ENCODE data around the gene ATF3.

Gene ATF3

DNA sequence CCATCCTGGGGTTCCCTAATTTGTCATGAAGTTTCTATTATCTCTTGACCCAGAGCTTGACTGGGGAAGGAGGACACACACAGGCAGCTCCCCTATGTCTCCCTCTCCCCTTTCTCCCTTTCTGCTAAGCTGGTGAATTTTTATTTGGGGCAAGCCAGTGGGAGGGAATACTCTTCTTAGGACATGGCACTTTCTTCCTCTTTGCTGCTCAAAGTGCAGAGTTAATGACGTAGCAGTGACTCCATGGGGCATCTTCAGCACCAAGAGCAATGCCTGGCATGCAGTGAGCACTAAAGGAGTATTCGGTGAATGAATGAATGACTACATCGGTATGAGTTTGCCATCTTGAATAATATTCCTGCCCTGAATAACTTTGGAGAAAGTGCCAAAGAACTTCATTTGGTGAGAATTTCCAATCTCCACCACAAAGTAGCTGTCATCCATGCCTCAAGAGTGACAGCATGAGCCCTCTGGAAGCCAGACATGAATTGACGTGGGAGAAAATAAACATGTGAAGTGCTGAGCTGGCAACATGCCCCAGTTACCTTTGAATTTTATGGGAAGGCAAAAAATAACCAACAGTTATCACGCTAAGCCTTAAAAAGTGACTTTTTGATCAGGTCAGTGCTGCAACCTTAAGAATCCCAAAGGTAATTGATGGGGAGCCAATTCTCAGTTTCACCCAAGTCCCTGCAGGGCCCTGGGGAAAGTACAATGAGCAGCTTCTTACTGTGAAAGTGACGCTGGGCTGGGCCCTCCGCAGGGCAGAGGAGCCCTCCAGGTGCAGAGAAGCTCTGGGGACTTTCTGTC, 22.1 kb upstream of the ATF3 start:
- DNase-seq (ENCODE audit: low read depth in 2 of 2): no peak

GRCh38 chr1:212587016-212587887, 21.3 kb upstream of the ATF3 start:
- no peak for DNase-seq (ENCODE audit: low read depth in 2 of 2)

GRCh38 chr1:212587888-212588510, 20.6 kb upstream of the ATF3 start:
- no peak for DNase-seq (ENCODE audit: low read depth in 2 of 2)

DNA sequence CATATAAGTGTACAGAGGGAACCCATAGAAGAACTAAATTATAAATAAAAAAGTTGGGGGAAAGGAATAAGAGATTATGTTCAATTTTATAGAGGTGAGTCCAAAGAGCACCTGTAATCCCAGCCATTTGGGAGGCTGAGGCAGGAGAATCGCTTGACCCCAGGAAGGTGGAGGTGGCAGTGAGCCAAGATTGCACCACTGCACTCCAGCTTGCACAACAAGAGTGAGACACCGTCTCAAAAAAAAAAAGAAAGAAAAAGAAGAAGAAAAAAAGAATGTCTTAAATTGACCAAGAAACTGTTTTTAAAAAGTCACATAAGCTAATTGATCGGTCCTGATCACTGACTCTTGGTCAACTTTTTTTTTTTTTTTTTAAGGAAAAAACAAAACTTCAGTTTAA, 19.1 kb upstream of the ATF3 start:
- DNase-seq (ENCODE audit: low read depth in 2 of 2): no peak

DNA sequence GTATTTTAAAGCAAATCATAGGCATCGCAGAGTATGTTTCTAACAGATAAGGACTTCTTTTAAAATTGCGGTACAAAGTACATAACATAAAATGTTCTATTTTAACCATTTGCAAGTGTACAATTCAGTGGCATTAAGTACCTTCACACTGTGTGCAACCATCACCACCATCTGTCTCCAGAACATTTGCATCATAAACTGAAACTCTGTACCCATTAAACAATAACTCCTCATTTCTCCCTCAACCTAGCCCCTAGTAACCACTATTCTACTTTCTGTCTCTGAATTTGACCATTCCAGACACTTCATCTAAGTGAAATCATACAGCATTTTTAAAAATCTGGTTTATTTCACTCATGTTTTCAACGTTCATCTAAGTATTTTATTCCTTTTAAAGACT, 16.6 kb upstream of the ATF3 start:
- DNase-seq (ENCODE audit: low read depth in 2 of 2): no peak

- DNase-seq (ENCODE audit: low read depth in 2 of 2): no peak
Observed at GRCh38 chr1:212593821-212594251, 14.7 kb upstream of the ATF3 start.

GRCh38 chr1:212594640-212595039, 13.9 kb upstream of the ATF3 start:
- DNase-seq (ENCODE audit: low read depth in 2 of 2): no peak

- no peak for DNase-seq (ENCODE audit: low read depth in 2 of 2)
Observed at GRCh38 chr1:212595229-212595628, 13.3 kb upstream of the ATF3 start.

DNA sequence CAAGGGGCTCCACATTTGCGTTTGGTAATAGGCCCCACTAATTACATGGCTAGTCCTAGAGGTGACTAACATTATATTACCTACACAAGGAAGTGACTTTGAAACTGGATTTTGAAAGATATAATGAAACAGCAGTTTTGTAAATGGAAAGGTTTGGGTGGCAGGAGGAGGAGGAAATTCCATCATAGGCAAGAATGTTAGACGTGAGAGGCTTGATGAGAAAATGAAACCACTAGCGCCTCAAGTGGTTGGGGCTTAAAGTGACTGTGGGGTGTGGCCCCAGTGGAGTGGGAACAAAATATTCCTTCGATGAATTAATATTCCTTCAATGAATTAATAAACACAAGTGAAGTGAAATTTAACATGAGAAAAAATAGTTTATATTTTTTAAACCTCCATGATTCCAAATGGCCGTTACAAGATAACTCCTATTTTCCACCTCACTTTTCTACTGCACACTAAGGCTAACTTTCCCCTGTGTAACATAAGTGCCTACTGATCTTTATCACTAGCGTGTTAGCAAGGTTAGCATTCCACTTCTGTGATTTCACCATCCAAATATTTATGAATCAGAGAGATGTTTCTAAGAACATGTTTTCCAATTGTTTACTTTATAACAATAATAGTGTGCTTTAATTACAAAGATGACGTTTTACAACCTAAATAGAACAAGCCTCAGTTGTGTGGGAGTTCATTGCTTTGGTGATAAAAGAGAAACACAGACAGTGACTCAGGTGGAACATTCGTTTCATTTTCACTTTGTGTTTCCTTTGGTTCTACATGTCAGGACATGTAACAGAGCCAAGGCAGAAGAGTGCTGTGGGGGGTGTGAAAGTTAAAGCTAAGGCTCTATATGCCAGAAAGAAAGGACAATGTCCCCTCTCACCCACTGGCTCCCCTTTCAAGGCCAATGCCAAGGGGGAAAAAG, 12.5 kb upstream of the ATF3 start:
- no peak for DNase-seq (ENCODE audit: low read depth in 2 of 2)

GRCh38 chr1:212596798-212597197, 11.8 kb upstream of the ATF3 start:
- DNase-seq (ENCODE audit: low read depth in 2 of 2): no peak

DNA sequence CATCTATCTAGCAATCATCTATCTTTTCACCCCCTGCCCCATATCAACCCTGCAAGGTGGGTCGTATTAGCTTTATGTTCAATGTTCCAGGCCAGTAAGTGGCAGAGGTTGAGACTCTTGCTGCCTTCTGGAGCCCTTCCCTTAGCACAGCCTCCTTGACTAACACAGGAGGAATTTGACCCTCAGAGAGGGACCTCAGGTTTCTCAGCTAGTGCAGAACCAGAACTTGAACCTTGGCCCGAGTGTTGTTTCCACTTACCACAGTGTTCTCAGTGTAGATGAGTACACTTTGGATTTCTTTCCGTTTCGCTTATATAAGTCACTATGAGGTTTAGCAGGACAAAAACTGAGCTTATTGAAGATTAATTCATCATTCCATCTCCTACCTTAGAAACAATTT, 11.1 kb upstream of the ATF3 start:
- no peak for DNase-seq (ENCODE audit: low read depth in 2 of 2)

DNA sequence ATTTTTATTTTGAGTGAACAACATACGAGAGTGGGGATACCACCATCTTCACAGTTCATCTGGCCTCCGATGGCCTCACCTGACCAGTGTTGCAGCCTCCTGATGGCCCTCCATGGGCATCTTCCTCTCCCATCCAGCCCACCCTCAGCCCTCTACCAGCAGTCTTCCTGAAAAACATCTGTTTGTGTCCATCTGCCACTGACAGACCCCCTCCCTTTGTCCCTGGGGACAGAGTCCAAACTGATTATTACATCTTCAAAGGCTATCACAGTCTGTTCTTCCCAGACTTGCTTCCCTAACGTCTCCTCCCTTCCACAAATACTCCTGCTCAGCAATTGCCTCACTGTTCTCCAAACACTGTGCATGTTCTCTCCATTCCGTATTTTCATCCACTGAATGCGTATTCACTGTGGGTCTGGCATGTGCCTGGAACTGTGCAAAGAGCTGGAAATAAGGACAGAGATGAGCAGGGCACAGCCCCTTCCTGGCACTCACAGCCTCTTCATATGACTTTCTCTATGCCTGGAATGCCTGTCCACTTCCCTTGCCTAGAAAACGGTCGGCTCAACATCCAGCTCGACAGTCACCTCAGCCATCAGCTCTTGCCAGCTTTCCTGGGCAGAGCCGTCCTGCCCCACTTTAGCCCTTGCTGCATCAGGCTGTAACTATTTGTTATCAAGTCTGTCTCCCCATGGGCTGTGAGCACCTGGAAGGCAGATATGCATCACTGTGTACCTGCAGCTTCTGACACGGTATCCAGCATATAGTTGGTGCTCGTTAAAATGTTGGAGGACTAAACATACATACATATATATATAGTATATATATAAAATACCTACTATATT, 8.3 kb upstream of the ATF3 start:
- DNase-seq (ENCODE audit: low read depth in 2 of 2): no peak

GRCh38 chr1:212600980-212601379, 7.6 kb upstream of the ATF3 start:
- DNase-seq (ENCODE audit: low read depth in 2 of 2): no peak

- DNase-seq (ENCODE audit: low read depth in 2 of 2): no peak
Observed at GRCh38 chr1:212601524-212601923, 7.0 kb upstream of the ATF3 start.

GRCh38 chr1:212605441-212606394, 2.8 kb upstream of the ATF3 start:
- no peak for DNase-seq (ENCODE audit: low read depth in 2 of 2)

DNA sequence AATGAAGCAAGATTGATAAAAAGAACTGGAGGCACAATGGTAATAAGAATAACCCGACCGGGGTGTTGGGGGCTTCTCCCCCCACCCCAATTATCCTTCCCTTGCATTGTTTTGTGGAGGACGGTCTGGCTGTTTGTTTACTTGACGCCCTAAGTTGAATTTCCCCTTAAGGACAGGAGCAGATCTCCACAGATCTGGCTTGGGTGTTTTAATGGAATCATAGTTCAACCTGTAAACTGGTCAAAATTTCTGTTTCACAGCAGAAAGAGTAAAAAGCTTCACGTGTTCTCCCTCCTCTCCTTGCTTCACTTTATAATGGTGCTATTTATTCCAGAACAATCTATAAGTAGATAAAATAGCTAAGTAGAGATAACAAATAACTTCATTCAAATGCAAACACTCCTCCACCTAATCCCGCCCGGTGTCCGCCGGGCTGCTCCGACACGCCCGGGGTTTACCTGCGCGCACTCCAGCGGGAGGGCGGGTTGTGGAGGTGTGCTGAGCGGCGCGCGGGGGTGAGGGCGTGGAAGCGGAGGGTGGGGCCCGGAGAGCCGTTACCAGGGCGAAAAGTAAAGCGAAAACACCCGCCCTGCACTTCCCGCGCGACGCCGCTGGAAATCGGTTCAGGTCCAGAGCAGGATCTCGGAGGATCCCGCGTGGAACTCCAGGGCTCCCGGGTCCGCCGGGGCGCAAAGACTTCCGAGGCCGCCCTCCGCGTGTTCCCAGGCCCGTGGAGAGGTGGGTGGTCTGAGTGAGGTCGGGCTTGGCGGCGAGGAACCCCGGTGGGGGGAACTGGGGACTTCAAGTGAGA, 2.0 kb upstream of the ATF3 start:
- DNase-seq (ENCODE audit: low read depth in 2 of 2): peak in 1 of 2 donors; percentile 29

DNA sequence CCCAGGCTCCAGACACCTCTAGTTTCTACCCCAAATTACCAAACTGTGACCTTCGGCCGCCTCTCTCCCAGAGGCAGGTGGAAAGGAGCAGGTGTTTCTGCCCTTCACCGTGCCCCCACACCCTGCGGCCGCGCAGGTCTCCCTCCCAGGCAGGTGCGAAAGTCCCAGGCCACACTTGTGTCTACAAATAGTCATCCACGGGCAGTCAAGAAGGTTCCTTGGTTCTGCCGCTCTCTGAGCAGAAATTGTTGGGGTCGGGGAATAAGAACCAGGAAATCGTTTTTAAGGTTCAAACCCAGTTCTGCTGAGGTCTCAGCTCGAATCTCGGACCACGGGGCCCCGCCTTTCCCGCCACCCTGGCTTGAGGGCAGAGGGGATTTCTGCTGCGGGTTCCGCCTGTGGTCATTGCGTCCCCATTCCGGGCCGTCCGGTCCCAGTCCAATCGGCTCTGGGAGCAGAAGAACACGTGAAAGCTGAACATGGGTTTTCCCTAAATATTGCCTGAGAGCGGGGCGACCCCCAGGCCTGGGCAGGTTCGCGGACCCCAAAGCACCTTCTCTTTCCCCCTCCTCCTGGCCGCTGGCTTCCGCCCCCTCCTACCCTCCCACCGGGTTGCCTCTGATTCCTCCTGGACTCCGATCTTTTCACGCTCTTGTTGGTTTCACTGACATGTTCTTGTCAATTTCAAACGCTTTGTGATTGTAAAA, 1.2 kb upstream of the ATF3 start:
- DNase-seq (ENCODE audit: low read depth in 2 of 2): no peak

DNA sequence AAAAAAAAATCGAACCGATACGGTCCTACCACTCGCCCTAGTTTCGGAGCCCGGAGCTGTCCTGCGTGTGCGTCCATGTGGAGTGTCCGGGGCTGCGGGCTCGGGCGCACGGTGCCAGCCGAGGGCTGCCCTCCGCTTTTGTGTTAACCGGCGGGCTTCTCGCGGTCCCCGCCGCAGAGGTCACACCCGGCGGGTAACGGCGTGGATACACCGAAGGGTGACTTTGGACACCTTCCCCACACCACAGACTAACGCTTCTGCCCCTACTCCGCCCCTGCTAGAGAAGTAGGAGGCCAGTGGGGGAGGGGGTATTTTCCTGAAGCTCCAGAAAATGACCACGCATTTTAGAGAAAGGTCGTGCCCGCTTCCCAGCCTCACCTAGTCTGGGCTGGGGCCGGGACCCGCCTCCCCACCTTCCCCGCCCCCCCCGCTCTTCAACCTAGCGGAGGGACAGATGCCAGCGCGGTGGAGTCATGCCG, 609 bp upstream of the ATF3 start:
- no peak for DNase-seq (ENCODE audit: low read depth in 2 of 2)
